GM23338 (cell line): ENCODE measurements around the gene SACM1L. TPM values are rescaled to one million over a fixed set of nuclear protein-coding genes. Genes with fewer than 3 reads are reported as not detected.

Experiments
- ATAC-seq: fragments of 200-7000 bp; cut with Tn5 transposase; 3 replicates; pipeline ENCODE4 v1.9.1; 2020
- DNase-seq: peaks from one replicate; pipeline ENCODE4 v3.0.0-alpha.2; 2015; ENCODE audit warnings: low spot score
- H2AFZ ChIP-seq: fragments of 200-600 bp; sonication (generic); 2 replicates; pipeline ENCODE4 v1.8.0; 2016; ENCODE audit warnings: antibody characterized with exemption, mild to moderate bottlenecking, moderate library complexity
- H3F3A ChIP-seq: fragments of 200-600 bp; sonication (generic); replicated peaks from 2 replicates; pipeline ENCODE4 v1.8.0; 2017; ENCODE audit warnings: antibody characterized with exemption, mixed run types, low read depth
- H3K27ac ChIP-seq: fragments of 200-600 bp; sonication (generic); 2 replicates; pipeline ENCODE4 v1.6.1; 2016; ENCODE audit warnings: low read depth
- H3K27me3 ChIP-seq: fragments of 200-600 bp; sonication (generic); 2 replicates; pipeline ENCODE4 v1.8.0; 2016; ENCODE audit warnings: mild to moderate bottlenecking, mixed run types, moderate library complexity; ENCODE audit not compliant: insufficient read depth
- H3K36me3 ChIP-seq: fragments of 200-600 bp; sonication (generic); 2 replicates; pipeline ENCODE4 v1.8.0; 2016; ENCODE audit warnings: mild to moderate bottlenecking; ENCODE audit not compliant: insufficient read depth
- H3K4me1 ChIP-seq: fragments of 200-600 bp; sonication (generic); 2 replicates; pipeline ENCODE4 v1.8.0; 2016; ENCODE audit warnings: mild to moderate bottlenecking, moderate library complexity; ENCODE audit not compliant: insufficient read depth
- H3K4me2 ChIP-seq: fragments of 200-600 bp; sonication (generic); 2 replicates; pipeline ENCODE4 v1.7.1; 2017; ENCODE audit warnings: mixed run types
- H3K4me3 ChIP-seq: fragments of 200-600 bp; sonication (generic); 2 replicates; pipeline ENCODE4 v1.6.1; 2016; ENCODE audit warnings: mixed run types
- H3K79me2 ChIP-seq: fragments of 200-600 bp; sonication (generic); replicated peaks from 2 replicates; pipeline ENCODE4 v1.8.0; 2017; ENCODE audit warnings: mild to moderate bottlenecking; ENCODE audit not compliant: insufficient read depth
- H3K9me2 ChIP-seq: fragments of 200-600 bp; sonication (generic); 2 replicates; pipeline ENCODE4 v1.8.0; 2017; ENCODE audit not compliant: insufficient read depth
- H4K20me1 ChIP-seq: fragments of 200-600 bp; sonication (generic); replicated peaks from 2 replicates; pipeline ENCODE4 v1.8.0; 2017; ENCODE audit warnings: mild to moderate bottlenecking; ENCODE audit not compliant: insufficient read depth
- H3K27ac Mint-ChIP-seq: 2 replicates; pipeline ENCODE4 v1.8.0; 2020; ENCODE audit warnings: inconsistent platforms, mild to moderate bottlenecking, moderate library complexity, mixed read lengths
- H3K27me3 Mint-ChIP-seq: 3 replicates; pipeline ENCODE4 v1.8.0; 2022; ENCODE audit warnings: low read depth, mild to moderate bottlenecking, moderate library complexity, mixed read lengths, inconsistent platforms; ENCODE audit not compliant: insufficient read depth, poor library complexity
- H3K36me3 Mint-ChIP-seq: 3 replicates; pipeline ENCODE4 v1.8.0; 2021; ENCODE audit warnings: low read depth, mild to moderate bottlenecking, inconsistent platforms, moderate library complexity, mixed read lengths
- H3K4me1 Mint-ChIP-seq: 3 replicates; pipeline ENCODE4 v1.8.0; 2020; ENCODE audit warnings: mild to moderate bottlenecking, inconsistent platforms, mixed read lengths
- H3K4me3 Mint-ChIP-seq: 3 replicates; pipeline ENCODE4 v1.8.0; 2021; ENCODE audit warnings: moderate library complexity, mild to moderate bottlenecking, inconsistent platforms, mixed read lengths
- H3K9me3 Mint-ChIP-seq: 3 replicates; pipeline ENCODE4 v1.8.0; 2020; ENCODE audit warnings: moderate library complexity, mild to moderate bottlenecking, inconsistent platforms, mixed read lengths
- EZH2phosphoT487 ChIP-seq: fragments of 200-600 bp; sonication (generic); IDR thresholded peaks from one replicate; pipeline ENCODE4 v1.8.1; 2018; ENCODE audit warnings: antibody characterized with exemption; ENCODE audit not compliant: unreplicated experiment
- JUNB ChIP-seq: IDR thresholded peaks from one replicate; pipeline ENCODE4 v1.6.1; 2016; ENCODE audit warnings: antibody characterized with exemption; ENCODE audit not compliant: unreplicated experiment
- NANOG ChIP-seq: IDR thresholded peaks from 2 replicates; pipeline ENCODE4 v1.6.1; 2016; ENCODE audit warnings: antibody characterized with exemption, borderline replicate concordance
- POLR2AphosphoS5 ChIP-seq: IDR thresholded peaks from 2 replicates; pipeline ENCODE4 v1.6.1; 2016; ENCODE audit warnings: antibody characterized with exemption, low read depth
- STAT1 ChIP-seq: IDR thresholded peaks from one replicate; pipeline ENCODE4 v1.6.1; 2016; ENCODE audit warnings: antibody characterized with exemption; ENCODE audit not compliant: unreplicated experiment
- polyA plus RNA-seq: library from polyadenylated mRNA; unstranded; fragments of >200 nt; fragmentation: Nextera tagmentation; extraction: Ambion mirVana; gene quantifications from 2 replicates; pipeline ENCODE4 v1.2.1, GENCODE V29; 2016
- total RNA-seq: library from RNA; depleted of rRNA; stranded (reverse); fragments of >200 nt; shearing (Covaris generic); gene quantifications from 2 replicates; pipeline ENCODE4 v1.2.3, GENCODE V29; 2014
- TF ChIP-seq, protein P1 (sequence below): IDR thresholded peaks from 2 replicates; pipeline ENCODE4 v1.6.1; 2016; ENCODE audit warnings: antibody characterized with exemption
- TF ChIP-seq, protein P2 (sequence below): IDR thresholded peaks from one replicate; pipeline ENCODE4 v1.6.1; 2018; ENCODE audit warnings: antibody characterized with exemption; ENCODE audit not compliant: unreplicated experiment
- TF ChIP-seq, protein P3 (sequence below), 2 experiments: fragments of 200-600 bp in 1 of 2; sonication (generic) in 1 of 2; conservative IDR thresholded peaks; 2 replicates each; pipeline versions ENCODE4 v1.5.1 to v1.6.1; 2016 to 2017; ENCODE audit warnings: antibody characterized with exemption in 2 of 2, low read depth in 2 of 2, mild to moderate bottlenecking in 2 of 2, moderate library complexity in 1 of 2

The SACM1L gene
- total and polyA plus RNA-seq, 2 experiments from 2014 or later: 43.5 to 97.8 TPM

DNA sequence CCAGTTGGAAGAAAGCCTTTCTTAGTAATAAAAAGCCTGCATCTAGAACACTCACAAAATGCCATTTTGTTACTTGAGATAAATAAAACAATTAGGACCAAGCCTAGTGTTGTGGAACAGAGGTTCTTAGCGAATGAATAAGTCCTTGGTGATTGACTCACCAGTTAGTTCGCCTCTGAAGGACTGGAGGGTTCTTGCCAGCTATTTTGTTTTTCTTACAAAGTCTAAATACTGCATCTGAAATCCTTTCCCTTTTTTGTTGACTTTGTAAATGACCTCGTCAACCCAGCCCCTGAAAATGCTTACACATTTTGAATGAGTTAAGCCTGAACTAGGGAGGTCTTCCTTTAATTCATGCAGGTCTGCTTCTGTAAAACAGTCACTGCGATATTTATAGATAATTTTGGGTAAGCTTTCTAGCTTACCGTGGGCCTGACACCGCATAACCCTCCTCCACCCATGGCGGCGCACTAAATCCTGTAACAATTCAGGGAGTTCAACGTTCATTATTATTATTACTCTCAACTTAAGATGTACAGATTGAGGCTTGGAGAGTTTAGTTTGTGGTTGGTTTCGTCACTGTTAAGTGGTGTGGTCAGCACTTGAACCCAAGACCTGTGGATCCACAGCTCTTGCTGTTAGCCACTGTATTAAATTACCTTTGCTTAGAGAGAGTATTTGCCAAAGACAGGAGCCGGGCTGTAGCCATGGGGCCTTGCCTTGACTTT is 45.0 kb upstream of the SACM1L start:
- Histone ChIP-seq H3K79me2 (peaks cover 33% of the 10 kb centered on the region), H3F3A (no peaks in the 10 kb centered on the region), H4K20me1 (no peaks in the 10 kb centered on the region; the same call in none of the 2 replicates), H3K27me3 (no peaks in the 10 kb centered on the region), H3K27ac (peak overlapping the region; percentile 68), H3K9me2 (0 out of 2 replicates have a peak, but pooled peaks cover 6% of the 10 kb centered on the region), H3K36me3 (no peaks in the 10 kb centered on the region), H3K4me2 (peak overlapping the region; percentile 57), H3K4me1 (peaks cover 27% of the 10 kb centered on the region), H2AFZ (no peak overlapping the region), H3K4me3 (no peak overlapping the region)
- no peaks in the 10 kb centered on the region for H3K9me3 Mint-ChIP-seq
- peaks cover 39% of the 10 kb centered on the region for H3K4me1 Mint-ChIP-seq
- H3K27me3 Mint-ChIP-seq: peaks cover 13% of the 10 kb centered on the region
- DNase-seq (no peak), ATAC-seq (no peak)
- H3K27ac Mint-ChIP-seq: peak overlapping the region; percentile 61
- H3K36me3 Mint-ChIP-seq: peaks cover 12% of the 10 kb centered on the region
- no peak overlapping the region for H3K4me3 Mint-ChIP-seq
- no peak for TF ChIP-seq NANOG
- TF ChIP-seq, protein P1, sequence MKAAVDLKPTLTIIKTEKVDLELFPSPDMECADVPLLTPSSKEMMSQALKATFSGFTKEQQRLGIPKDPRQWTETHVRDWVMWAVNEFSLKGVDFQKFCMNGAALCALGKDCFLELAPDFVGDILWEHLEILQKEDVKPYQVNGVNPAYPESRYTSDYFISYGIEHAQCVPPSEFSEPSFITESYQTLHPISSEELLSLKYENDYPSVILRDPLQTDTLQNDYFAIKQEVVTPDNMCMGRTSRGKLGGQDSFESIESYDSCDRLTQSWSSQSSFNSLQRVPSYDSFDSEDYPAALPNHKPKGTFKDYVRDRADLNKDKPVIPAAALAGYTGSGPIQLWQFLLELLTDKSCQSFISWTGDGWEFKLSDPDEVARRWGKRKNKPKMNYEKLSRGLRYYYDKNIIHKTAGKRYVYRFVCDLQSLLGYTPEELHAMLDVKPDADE: no peak
- no peak for TF ChIP-seq EZH2phosphoT487
- no peak for TF ChIP-seq JUNB
- TF ChIP-seq, protein P2, sequence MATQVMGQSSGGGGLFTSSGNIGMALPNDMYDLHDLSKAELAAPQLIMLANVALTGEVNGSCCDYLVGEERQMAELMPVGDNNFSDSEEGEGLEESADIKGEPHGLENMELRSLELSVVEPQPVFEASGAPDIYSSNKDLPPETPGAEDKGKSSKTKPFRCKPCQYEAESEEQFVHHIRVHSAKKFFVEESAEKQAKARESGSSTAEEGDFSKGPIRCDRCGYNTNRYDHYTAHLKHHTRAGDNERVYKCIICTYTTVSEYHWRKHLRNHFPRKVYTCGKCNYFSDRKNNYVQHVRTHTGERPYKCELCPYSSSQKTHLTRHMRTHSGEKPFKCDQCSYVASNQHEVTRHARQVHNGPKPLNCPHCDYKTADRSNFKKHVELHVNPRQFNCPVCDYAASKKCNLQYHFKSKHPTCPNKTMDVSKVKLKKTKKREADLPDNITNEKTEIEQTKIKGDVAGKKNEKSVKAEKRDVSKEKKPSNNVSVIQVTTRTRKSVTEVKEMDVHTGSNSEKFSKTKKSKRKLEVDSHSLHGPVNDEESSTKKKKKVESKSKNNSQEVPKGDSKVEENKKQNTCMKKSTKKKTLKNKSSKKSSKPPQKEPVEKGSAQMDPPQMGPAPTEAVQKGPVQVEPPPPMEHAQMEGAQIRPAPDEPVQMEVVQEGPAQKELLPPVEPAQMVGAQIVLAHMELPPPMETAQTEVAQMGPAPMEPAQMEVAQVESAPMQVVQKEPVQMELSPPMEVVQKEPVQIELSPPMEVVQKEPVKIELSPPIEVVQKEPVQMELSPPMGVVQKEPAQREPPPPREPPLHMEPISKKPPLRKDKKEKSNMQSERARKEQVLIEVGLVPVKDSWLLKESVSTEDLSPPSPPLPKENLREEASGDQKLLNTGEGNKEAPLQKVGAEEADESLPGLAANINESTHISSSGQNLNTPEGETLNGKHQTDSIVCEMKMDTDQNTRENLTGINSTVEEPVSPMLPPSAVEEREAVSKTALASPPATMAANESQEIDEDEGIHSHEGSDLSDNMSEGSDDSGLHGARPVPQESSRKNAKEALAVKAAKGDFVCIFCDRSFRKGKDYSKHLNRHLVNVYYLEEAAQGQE: no peak
- no peak for TF ChIP-seq STAT1
- TF ChIP-seq, protein P3, sequence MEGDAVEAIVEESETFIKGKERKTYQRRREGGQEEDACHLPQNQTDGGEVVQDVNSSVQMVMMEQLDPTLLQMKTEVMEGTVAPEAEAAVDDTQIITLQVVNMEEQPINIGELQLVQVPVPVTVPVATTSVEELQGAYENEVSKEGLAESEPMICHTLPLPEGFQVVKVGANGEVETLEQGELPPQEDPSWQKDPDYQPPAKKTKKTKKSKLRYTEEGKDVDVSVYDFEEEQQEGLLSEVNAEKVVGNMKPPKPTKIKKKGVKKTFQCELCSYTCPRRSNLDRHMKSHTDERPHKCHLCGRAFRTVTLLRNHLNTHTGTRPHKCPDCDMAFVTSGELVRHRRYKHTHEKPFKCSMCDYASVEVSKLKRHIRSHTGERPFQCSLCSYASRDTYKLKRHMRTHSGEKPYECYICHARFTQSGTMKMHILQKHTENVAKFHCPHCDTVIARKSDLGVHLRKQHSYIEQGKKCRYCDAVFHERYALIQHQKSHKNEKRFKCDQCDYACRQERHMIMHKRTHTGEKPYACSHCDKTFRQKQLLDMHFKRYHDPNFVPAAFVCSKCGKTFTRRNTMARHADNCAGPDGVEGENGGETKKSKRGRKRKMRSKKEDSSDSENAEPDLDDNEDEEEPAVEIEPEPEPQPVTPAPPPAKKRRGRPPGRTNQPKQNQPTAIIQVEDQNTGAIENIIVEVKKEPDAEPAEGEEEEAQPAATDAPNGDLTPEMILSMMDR (conservative IDR thresholded peaks at IDR 0.05; ENCODE audit: low read depth in 2 of 2): no peak
- no peak for TF ChIP-seq POLR2AphosphoS5
